Endothelial cell of hepatic sinusoid (primary cell): ENCODE data around the gene DNAJC12.
"Not testable (repeated sequence)": the region's sequence is repeated elsewhere in the genome, so short reads cannot be mapped to it uniquely, and the experiment has no call there.

Source experiments
- in situ Hi-C: cut with HindIII; loops from 2 replicates; pipeline ENCODE4 v1.10.0; 2017; ENCODE audit warnings: low sequenced_read_pairs

DNAJC12 gene

DNA sequence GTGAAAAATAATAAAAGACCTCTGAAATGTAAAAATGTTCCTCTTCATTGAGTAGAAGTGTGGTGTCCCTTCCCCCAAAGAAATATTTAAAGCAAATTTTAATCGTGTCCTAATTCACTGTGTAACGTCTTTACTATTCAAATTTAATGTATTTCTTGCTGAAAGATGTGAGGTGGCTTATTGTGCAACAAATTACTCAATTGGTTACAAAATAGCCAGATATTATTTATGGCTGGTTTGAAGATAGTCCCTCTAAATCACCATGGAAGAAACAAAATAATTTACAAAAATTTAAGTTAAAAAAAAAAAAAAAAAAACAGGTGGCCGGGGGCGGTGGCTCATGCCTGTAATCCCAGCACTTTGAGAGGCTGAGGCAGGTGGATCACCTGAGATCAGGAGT lies 43.7 kb downstream of the DNAJC12 start:
- in situ Hi-C loops: no loop called here

DNA sequence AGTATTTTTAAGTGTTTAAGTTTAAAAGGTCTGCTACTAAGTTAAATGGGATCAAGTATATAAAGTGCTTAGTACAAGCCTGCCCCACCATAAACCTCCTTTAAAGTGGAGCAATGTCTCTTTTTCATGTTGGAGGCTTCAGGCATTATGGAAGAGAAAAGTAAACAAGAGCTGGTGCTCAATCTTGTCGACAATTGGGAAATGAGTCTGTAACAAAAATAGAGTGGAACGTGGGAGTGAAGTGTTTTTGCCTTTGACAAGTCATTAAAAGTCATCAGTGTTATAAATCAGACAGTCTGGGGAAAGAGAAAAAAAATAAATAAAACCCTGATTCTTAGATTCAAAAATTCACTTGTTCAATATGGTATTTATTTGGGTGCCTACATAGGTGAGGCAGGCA lies 44.7 kb downstream of the DNAJC12 start:
- in situ Hi-C loops: no loop called here

DNA sequence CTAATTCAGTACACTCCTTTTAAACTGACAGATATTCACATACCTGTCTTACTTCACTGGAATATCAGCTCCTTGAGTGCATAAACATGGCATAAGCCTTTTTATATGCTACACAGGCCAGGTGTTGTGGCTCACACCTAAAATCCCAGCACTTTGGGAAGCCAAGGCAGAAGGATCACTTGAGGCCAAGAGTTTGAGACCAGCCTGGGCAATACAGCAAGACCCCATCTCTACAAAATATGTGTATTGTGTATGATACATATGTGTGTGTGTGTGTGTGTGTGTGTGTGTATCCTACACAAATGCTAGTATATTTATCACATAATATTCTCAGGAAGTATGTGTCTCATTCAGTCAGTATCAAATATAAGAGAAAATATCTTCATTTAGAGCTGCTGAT lies 45.3 kb downstream of the DNAJC12 start:
- in situ Hi-C loops: no loop called here

DNA sequence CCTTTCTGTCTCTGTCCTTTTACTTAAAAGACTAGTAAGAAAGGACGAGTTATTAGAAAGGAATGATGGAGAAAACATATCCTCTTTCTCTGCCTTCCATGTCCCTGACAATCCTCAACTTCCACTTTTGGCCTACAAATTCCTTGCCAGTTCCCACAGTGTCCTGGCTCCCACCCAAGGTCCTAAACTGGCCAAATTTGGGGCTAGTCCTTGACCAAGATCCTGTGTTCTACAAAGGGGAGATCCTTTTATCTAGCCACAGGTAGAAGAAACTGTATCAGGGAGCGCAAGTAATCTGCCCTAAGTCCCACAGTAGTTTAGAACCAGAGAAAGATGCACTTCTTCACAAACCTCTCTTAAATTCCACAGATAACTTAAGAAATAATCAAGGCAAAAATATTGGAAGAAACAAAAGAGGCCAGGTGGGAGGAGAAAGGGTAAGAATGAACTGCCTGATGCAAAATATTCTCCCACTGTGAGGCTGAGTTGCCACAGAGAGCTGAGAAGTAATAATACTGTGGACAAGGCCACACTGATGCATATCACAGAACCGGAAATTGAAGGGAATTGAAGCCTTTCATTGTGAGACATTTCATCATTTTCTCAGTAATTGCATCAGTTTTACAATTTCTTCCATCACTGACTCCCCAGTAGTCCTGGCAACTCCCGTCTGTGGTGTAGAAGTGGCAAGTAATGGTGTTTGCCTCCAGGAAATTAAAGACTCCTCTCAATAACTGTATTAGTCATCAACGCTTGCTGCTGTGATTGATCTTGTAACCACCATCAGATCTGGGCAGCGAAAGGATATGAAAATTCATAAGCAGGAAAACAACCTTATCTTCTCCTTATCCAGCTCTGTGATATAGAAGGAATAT lies 47.2 kb downstream of the DNAJC12 start:
- in situ Hi-C loops: no loop called here

DNA sequence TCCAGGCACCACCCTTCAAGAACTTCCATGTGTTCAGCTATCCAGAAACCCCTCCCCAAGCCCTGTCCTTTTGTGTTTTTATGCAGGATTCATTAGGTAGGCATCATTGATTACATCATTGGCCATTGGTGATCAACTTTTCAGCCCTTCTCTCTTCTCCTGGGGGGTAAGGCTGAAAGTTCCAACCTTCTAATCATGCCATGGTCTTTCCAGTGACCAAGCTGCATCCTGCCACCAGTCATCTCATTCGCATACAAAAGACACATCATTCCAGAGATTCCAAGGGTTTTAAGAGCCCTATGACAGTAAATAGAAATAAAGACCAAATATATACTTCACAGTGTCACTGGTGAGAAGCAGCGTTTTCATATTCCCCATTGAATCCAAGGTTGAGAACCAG lies 48.2 kb downstream of the DNAJC12 start:
- in situ Hi-C loops: no loop called here

DNA sequence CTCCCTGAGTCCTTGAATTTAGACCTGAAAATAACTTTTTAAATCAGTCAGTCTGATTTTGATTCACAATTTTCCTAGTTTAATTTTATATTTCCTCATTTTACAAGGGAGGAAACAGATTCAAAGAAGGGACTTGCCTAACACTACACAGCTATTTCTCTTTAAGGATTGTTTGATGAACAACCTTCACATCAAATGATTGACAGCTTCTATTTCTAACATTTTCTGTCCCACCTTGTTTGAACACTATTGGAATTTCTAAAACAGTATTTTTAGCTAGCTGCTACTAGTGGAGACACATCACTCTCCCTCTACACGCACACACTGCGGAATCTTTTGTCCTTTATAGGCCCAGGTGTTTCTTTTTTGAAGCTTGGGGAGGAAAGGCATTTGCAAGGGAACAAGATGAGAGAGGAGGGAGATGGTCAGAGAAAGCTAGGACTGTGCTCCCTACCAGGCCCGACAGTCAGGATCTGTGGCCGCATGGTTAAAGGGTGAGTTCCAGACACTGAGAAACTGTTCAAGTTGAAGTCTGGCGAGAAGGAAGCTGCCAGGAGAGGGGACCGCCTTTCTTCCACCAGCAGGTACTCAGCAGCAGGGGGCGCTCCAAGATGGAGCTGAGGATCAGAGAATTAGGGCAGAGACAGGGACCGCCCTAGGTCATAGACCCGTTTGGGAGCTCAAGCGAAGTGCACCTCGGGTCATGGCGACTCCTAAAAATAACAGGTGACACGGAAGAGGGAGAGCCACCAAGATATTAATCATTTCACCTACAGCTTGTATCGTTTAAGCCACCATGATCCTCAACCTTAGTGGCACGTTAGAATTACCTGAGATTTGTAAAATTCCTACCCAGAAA lies 49.7 kb downstream of the DNAJC12 start:
- in situ Hi-C loops: no loop called here

DNA sequence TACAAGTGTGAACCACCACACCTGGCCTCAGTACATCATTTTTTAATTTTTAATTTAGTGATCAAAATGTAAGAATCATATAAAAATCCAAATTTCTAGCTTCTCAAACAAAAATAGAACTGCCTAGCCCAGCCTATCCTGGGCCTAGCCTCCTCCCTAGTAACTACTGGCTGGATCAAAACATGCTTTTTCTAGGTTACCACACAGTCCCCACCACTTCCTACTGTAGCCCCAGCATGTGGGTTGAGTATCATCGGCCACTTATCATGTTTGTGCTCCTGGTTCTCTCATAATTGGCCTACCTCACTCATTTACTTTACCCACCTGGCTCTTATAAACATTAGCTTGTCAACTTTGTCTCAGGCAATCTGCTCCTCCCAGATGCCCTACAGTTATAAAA lies 52.9 kb downstream of the DNAJC12 start:
- in situ Hi-C loops: no loop called here

DNA sequence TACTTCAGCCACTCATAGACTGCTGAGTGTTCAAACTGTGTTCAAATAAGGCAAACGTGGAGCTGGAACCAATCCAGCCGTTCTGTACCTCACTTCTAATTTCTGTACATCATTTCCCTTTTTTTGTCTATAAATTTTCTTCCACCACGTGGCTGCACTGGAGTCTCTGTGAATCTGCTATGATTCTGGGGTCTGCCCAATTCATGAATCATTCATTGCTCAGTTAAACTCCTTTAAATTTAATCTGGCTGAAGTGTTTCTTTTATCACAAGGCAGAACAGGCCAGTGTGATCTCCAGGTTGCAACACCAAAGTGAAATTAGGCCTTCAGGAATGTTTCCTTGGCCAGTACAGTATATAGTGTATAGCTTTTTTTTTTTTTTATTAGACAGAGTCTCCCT lies 53.5 kb downstream of the DNAJC12 start:
- in situ Hi-C loops: no loop called here

DNA sequence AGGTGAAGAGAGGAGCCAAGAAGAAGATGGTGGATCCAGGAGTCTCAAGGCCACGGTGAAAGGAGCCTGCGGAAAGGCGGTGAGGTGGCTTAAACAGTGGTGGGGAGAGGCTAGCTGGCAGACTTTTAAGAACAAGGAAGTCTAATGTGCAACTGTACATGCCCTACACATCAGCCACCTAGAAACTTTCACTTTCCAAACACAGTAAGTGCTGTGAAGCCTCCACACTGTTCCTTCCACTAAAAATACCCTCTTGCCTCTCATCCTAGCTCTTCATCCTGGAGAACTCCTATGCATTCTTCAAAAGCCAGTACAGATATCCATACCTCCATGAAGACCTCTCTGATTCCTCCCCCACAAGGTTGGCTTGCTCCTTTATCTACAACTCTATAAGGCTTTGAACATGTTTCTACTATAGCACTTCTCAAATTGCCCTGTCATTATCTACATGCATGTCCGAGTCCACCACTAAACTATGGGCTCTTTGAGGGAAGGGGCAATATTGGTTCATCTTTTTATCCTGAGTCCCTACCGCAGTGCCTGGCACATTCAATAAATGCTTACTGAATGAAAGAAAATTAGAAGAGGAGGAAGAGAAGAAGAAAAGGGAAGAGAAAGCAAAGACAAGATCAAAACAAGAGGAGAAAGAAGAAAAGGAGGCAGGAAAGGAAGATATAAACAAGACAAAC lies 54.2 kb downstream of the DNAJC12 start:
- in situ Hi-C loops: no loop called here

DNA sequence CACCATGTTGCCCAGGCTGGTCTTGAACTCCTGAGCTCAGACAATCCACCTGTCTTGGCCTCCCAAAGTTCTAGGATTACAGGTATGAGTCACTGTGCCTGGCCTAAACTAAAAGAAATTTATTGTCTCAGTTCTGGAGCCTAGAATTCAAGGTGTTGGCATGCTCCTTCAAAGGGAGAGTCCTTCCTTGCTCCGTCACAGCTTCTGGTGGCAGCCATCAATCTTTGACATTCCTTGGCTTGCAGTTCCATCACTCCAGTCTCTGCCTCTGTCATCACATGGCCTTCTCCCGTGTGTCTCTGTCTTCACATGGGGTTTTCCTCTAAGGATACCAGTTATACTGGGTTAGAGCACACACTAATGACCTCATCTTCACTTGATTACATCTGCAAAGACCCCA lies 55.5 kb downstream of the DNAJC12 start:
- in situ Hi-C loops: no loop called here

DNA sequence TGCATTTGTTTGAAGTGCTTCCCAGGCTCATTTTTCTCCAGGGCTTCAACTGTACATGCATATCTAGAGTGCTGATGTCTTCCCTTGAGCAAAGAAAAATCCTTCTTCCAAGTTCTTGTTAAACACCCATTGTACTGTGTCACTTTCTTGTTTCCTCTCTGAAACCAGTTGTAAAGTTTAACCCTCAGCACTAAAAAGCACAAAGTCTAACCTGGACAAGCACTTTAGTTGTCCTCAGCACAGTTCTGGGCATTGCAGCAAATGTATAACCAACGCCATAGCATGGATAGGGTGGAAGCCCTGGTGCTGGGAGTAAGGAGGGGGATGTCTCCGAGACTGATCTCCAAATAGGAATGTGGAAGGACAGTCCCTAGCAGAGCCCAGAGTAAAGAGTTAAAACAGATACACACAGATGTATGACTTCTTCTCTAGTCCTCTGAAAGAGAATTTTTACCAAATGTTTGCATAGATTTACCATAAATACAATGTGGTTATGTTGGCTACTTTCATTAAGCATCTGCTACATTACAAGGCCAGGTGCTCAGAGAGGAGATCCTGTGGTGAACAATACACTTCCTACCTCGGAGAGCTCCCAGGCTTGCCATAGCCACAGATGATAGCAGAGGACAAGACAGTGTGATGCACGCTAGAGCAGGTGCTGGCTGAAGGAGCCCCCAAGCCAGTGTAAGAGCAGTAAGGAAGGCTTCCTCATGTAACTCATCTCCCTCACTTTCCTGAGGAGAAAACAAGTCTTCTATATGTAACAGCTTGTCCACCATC lies 57.0 kb downstream of the DNAJC12 start:
- in situ Hi-C loops: no loop called here

DNA sequence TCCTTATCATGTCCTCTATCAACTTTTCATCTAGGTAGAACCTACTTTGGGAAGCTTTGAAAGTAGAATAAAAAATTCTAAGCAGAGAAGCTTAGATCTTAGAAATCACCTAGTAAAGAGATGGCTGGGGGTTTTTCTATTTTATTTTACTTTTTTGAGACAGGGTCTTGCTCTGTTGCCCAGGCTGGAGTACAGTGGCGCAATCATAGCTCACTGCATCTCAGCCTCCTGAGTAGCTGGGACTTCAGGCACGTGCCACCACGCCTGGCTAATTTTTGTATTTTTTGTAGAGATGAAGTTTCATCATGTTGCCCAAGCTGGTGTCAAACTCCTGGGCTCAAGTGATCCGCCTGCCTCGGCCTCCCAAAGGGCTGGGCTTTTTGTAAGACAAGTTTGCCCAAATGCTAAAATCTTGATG lies 57.8 kb downstream of the DNAJC12 start:
- in situ Hi-C loops: not testable (repeated sequence)

DNA sequence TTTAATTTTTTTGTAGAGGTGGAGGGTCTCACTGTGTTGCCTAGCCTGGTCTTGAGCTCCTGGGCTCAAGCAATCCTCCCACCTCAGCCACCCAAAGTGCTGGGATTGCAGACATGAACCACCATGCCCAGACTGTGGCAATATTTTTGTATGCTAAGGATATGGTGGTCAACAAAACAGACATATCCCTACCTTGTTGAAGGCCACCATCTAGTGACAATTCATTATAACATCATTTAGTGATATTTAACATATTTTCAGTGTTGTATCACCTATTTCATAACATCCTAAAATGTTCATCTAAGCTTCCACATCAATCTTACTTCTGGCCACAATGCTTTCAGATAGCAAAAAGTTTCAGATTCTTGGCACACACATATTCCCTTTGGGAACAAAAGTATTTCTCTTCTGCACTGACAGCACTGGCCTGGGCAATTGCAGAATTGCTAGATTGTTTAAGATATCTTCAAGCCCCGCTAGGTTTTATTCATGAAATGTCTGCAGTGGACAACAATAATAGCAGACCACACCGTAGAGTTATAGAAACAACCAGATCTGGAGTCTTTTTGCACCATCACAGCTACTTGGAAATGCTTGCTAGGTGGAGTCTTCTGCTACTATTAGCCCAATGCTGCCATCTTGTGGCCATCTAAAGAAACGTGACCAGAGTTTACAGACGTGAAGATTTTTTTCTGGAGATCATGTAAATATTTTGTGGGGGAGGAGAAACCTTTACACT lies 58.4 kb downstream of the DNAJC12 start:
- in situ Hi-C loops: no loop called here

DNA sequence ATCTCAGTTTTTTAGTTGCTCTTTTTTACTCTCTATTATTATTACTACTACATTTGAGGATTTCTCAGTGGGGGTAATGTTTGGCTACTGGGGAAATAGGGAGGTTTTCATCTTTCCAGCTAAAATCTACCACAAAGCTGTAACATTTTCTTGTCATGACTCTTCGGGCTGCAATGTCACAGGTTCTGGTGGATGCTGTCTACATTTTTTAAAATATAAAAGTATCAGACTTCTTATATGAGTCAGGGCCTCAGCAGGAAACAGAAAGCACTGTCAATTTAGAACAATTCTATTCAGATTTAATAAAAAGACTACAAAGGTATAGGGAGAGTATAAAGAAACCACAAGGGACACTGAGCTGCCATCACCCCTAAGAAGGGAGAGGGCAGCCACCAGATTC lies 61.6 kb downstream of the DNAJC12 start:
- in situ Hi-C loops: no loop called here

DNA sequence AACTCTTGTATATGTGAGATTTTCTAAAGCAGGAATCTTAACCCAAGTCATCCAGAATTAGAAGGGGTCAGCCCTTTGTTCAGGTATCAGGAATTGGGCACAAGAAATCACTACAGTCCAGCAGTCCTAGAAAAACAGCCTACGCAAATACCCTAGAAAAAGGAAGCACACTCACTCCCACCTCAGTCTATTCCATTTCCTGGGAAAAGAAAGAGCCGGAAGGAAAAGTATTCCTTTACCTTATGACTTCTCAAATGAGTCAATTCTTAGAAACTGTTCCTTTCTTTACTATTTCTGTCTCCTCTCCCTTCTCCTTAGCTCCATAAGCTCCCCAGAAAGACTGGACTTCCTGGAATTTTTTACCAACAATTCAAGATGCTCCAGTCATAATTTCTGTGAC lies 62.7 kb downstream of the DNAJC12 start:
- in situ Hi-C loops: no loop called here

DNA sequence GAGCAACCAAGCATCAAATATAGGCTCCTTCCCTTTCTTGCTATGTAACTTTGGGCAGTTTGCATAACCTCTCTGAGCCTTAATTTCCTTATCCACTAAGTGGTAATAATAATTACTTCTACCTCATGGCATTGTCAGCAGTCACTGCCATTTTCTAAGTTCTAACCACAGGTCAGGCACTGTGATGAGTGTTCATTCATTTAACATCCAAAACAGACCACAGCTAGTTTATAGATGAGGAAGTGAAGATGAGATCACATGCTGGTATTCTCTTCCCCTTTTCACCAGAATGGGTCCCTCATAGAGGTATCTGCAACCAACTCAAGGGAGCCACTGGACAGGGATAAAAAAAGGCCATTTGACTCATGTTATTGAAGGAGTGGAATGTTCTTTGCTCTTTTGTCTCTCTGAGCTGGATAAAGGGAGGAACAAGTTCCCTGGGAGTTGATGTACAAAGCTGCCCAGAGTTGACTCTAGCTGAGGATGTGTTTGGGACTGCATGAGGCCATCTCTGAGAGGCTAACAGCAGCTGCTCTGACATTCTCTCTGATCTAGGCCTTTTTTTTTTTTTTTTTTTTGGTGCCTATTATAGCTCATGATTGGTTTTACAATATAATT lies 65.0 kb downstream of the DNAJC12 start:
- in situ Hi-C loops: no loop called here

DNA sequence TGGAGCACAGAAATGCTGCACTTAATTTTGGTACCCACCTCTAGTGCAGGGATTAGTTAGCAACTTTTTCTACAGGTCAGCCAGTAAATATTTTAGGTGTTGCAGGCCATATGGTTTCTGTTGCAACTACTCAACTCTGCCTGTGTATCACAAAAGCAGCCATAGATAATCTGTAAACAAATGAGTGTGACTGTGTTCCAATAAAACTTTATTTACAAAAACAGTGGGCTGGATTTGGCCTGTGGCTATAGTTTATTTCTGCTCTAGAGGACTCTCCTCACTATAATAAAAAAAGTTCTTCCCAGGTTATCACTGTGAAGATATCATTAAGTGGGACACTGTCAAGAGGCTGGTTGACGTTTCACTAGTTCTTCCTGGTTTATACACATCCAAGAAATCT lies 65.8 kb downstream of the DNAJC12 start:
- in situ Hi-C loops: no loop called here

DNA sequence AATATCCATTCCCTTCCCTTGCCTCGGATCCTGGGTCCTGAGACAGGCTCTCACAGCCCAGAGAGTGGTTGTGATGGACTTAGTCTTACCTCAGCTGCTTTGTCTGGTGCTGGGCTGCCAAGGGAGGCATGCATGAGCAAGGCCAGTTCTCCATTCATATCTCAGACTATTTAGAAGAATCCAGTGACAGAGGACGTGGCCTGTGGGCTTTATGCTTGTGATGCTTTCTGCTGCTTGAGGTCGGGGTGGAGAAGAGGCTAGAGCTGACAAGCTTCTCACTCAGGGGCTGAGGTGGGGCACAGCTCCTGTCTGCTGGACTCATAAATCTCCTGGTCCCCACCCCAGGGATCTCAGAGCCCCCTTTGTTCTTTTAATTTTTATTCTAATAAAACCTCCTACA lies 66.8 kb downstream of the DNAJC12 start:
- in situ Hi-C loops: no loop called here

DNA sequence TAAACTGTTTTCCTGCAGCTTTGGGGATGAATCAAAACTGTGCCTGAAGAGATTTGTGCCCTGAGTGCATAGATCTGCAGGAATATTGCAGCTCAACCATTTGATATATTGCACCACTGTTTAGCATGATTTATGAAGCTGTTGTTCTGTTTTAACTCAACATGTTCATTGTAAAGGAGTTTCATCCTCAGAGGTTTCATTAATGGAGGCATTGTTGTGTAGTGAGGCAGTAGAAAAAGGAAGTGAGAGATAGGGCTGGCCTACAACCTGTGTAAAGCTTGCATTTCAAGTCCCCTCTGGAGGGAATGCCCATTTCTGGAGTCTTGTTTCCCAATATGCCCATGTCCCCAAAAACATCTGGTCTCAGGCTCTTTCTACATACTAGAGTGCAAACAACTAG lies 67.5 kb downstream of the DNAJC12 start:
- in situ Hi-C loops: no loop called here

DNA sequence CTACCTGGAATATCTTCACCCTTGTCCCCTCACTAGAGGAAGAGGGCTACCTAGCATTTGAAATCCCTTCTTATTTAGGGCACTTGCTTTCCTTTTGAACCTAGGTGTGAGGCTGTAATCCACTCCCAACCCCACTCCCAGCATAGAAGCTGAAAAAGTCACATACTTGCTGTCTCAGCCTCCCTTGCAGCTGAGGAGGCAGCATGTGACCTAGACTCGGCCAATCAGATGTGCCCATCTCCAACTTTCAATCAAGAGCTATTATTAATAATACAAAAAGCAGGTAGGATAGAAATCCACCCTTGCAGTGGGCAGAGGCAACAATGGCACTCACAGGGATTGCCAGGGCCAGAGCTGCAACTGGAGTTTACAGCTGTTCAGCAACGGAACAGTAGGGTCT lies 70.7 kb downstream of the DNAJC12 start:
- in situ Hi-C loops: no loop called here
